GM23338 (cell line): ENCODE data around the gene HOXA1. TPM values are rescaled to one million over a fixed set of nuclear protein-coding genes. Genes with fewer than 3 reads are reported as not detected.

ENCODE experiments used
- ATAC-seq: fragments of 200-7000 bp; cut with Tn5 transposase; 3 replicates; pipeline ENCODE4 v1.9.1; 2020
- DNase-seq: peaks from one replicate; pipeline ENCODE4 v3.0.0-alpha.2; 2015; ENCODE audit warnings: low spot score
- H2AFZ ChIP-seq: fragments of 200-600 bp; sonication (generic); 2 replicates; pipeline ENCODE4 v1.8.0; 2016; ENCODE audit warnings: antibody characterized with exemption, mild to moderate bottlenecking, moderate library complexity
- H3F3A ChIP-seq: fragments of 200-600 bp; sonication (generic); replicated peaks from 2 replicates; pipeline ENCODE4 v1.8.0; 2017; ENCODE audit warnings: antibody characterized with exemption, mixed run types, low read depth
- H3K27ac ChIP-seq: fragments of 200-600 bp; sonication (generic); 2 replicates; pipeline ENCODE4 v1.6.1; 2016; ENCODE audit warnings: low read depth
- H3K27me3 ChIP-seq: fragments of 200-600 bp; sonication (generic); 2 replicates; pipeline ENCODE4 v1.8.0; 2016; ENCODE audit warnings: mild to moderate bottlenecking, mixed run types, moderate library complexity; ENCODE audit not compliant: insufficient read depth
- H3K36me3 ChIP-seq: fragments of 200-600 bp; sonication (generic); 2 replicates; pipeline ENCODE4 v1.8.0; 2016; ENCODE audit warnings: mild to moderate bottlenecking; ENCODE audit not compliant: insufficient read depth
- H3K4me1 ChIP-seq: fragments of 200-600 bp; sonication (generic); 2 replicates; pipeline ENCODE4 v1.8.0; 2016; ENCODE audit warnings: mild to moderate bottlenecking, moderate library complexity; ENCODE audit not compliant: insufficient read depth
- H3K4me2 ChIP-seq: fragments of 200-600 bp; sonication (generic); 2 replicates; pipeline ENCODE4 v1.7.1; 2017; ENCODE audit warnings: mixed run types
- H3K4me3 ChIP-seq: fragments of 200-600 bp; sonication (generic); 2 replicates; pipeline ENCODE4 v1.6.1; 2016; ENCODE audit warnings: mixed run types
- H3K79me2 ChIP-seq: fragments of 200-600 bp; sonication (generic); replicated peaks from 2 replicates; pipeline ENCODE4 v1.8.0; 2017; ENCODE audit warnings: mild to moderate bottlenecking; ENCODE audit not compliant: insufficient read depth
- H3K9me2 ChIP-seq: fragments of 200-600 bp; sonication (generic); 2 replicates; pipeline ENCODE4 v1.8.0; 2017; ENCODE audit not compliant: insufficient read depth
- H4K20me1 ChIP-seq: fragments of 200-600 bp; sonication (generic); replicated peaks from 2 replicates; pipeline ENCODE4 v1.8.0; 2017; ENCODE audit warnings: mild to moderate bottlenecking; ENCODE audit not compliant: insufficient read depth
- H3K27ac Mint-ChIP-seq: 2 replicates; pipeline ENCODE4 v1.8.0; 2020; ENCODE audit warnings: inconsistent platforms, mild to moderate bottlenecking, moderate library complexity, mixed read lengths
- H3K27me3 Mint-ChIP-seq: 3 replicates; pipeline ENCODE4 v1.8.0; 2022; ENCODE audit warnings: low read depth, mild to moderate bottlenecking, moderate library complexity, mixed read lengths, inconsistent platforms; ENCODE audit not compliant: insufficient read depth, poor library complexity
- H3K36me3 Mint-ChIP-seq: 3 replicates; pipeline ENCODE4 v1.8.0; 2021; ENCODE audit warnings: low read depth, mild to moderate bottlenecking, inconsistent platforms, moderate library complexity, mixed read lengths
- H3K4me1 Mint-ChIP-seq: 3 replicates; pipeline ENCODE4 v1.8.0; 2020; ENCODE audit warnings: mild to moderate bottlenecking, inconsistent platforms, mixed read lengths
- H3K4me3 Mint-ChIP-seq: 3 replicates; pipeline ENCODE4 v1.8.0; 2021; ENCODE audit warnings: moderate library complexity, mild to moderate bottlenecking, inconsistent platforms, mixed read lengths
- H3K9me3 Mint-ChIP-seq: 3 replicates; pipeline ENCODE4 v1.8.0; 2020; ENCODE audit warnings: moderate library complexity, mild to moderate bottlenecking, inconsistent platforms, mixed read lengths
- CREB1 ChIP-seq: fragments of 250-450 bp; sonication (Bioruptor Pico); IDR thresholded peaks from 2 replicates; pipeline ENCODE4 v1.5.0; 2020; ENCODE audit warnings: low read depth, mild to moderate bottlenecking, moderate library complexity
- EZH2 ChIP-seq: fragments of 200-600 bp; sonication (generic); IDR thresholded peaks from one replicate; pipeline ENCODE4 v1.8.0; 2017; ENCODE audit warnings: antibody characterized with exemption, mild to moderate bottlenecking, low read depth; ENCODE audit not compliant: unreplicated experiment
- EZH2phosphoT487 ChIP-seq: fragments of 200-600 bp; sonication (generic); IDR thresholded peaks from one replicate; pipeline ENCODE4 v1.8.1; 2018; ENCODE audit warnings: antibody characterized with exemption; ENCODE audit not compliant: unreplicated experiment
- NANOG ChIP-seq: IDR thresholded peaks from 2 replicates; pipeline ENCODE4 v1.6.1; 2016; ENCODE audit warnings: antibody characterized with exemption, borderline replicate concordance
- POLR2AphosphoS5 ChIP-seq: IDR thresholded peaks from 2 replicates; pipeline ENCODE4 v1.6.1; 2016; ENCODE audit warnings: antibody characterized with exemption, low read depth
- REST ChIP-seq: IDR thresholded peaks from one replicate; pipeline ENCODE4 v1.6.1; 2018; ENCODE audit warnings: antibody characterized with exemption; ENCODE audit not compliant: unreplicated experiment
- polyA plus RNA-seq: library from polyadenylated mRNA; unstranded; fragments of >200 nt; fragmentation: Nextera tagmentation; extraction: Ambion mirVana; gene quantifications from 2 replicates; pipeline ENCODE4 v1.2.1, GENCODE V29; 2016
- total RNA-seq: library from RNA; depleted of rRNA; stranded (reverse); fragments of >200 nt; shearing (Covaris generic); gene quantifications from 2 replicates; pipeline ENCODE4 v1.2.3, GENCODE V29; 2014

Gene HOXA1
- total and polyA plus RNA-seq, 2 experiments from 2014 or later: not detected

GRCh38 chr7:27141137-27141922 lies 45.5 kb upstream of the HOXA1 start (continued):
- TF ChIP-seq REST: no peak
- no peak for TF ChIP-seq POLR2AphosphoS5
- TF ChIP-seq EZH2: peak; percentile 96
- TF ChIP-seq CREB1 (CRISPR knock-in tag): no peak
- TF ChIP-seq EZH2phosphoT487: peak; percentile 77

GRCh38 chr7:27140126-27140857 lies 44.5 kb upstream of the HOXA1 start:
- H3K4me1 Mint-ChIP-seq: peaks cover 21% of the 10 kb centered on the region
- no peak for DNase-seq
- no peaks in the 10 kb centered on the region for H3K79me2 ChIP-seq
- H3K4me2 ChIP-seq: peak overlapping the region; percentile 77; the same call in 1 of the 2 replicates
- H3F3A ChIP-seq: peaks cover 41% of the 10 kb centered on the region
- H2AFZ ChIP-seq: 0 out of 2 replicates have a peak overlapping the region, but pooled peaks have one; percentile 89
- H3K27me3 ChIP-seq: peaks cover 100% of the 10 kb centered on the region
- 0 out of 2 replicates have a peak overlapping the region, but pooled peaks have one; percentile 51 for H3K4me3 ChIP-seq
- H3K4me3 Mint-ChIP-seq: no peak overlapping the region
- no peak overlapping the region for H3K27ac Mint-ChIP-seq
- H3K9me3 Mint-ChIP-seq: peaks cover 8% of the 10 kb centered on the region; the same call in 2 of the 3 replicates
- H3K4me1 ChIP-seq: peaks cover 31% of the 10 kb centered on the region
- peaks cover 100% of the 10 kb centered on the region for H3K27me3 Mint-ChIP-seq
- no peak overlapping the region for H3K27ac ChIP-seq
- peaks cover 44% of the 10 kb centered on the region for H4K20me1 ChIP-seq
- peak; percentile 62 for TF ChIP-seq EZH2
- TF ChIP-seq NANOG: no peak
- no peaks in the 10 kb centered on the region for H3K36me3 ChIP-seq
- no peaks in the 10 kb centered on the region; the same call in 2 of the 3 replicates for H3K36me3 Mint-ChIP-seq
- no peaks in the 10 kb centered on the region for H3K9me2 ChIP-seq
- ATAC-seq: no peak
